Right kidney (tissue), 1 donor: ENCODE results near the gene ZNRF1.
"Not testable (repeated sequence)": the region's sequence is repeated elsewhere in the genome, so short reads cannot be mapped to it uniquely, and the experiment has no call there.

Experiments
- DNase-seq: peaks from one replicate; pipeline ENCODE4 v3.0.0-alpha.2; 2016

Gene ZNRF1

GRCh38 chr16:75026239-75026891, 27.5 kb downstream of the ZNRF1 start:
- DNase-seq, result not testable (repeated sequence)

- no peak for DNase-seq
Measured at GRCh38 chr16:75026892-75027391, 28.1 kb downstream of the ZNRF1 start.

GRCh38 chr16:75027520-75028300, 28.9 kb downstream of the ZNRF1 start:
- DNase-seq, result no peak

- no peak for DNase-seq
Measured at GRCh38 chr16:75028544-75029135, 29.8 kb downstream of the ZNRF1 start.

- DNase-seq, result no peak
Measured at GRCh38 chr16:75029854-75030253, 31.0 kb downstream of the ZNRF1 start.

- DNase-seq, result no peak
Measured at GRCh38 chr16:75032655-75033054, 33.8 kb downstream of the ZNRF1 start.

GRCh38 chr16:75035410-75035968, 36.7 kb downstream of the ZNRF1 start:
- no peak for DNase-seq

GRCh38 chr16:75038036-75038858, 39.4 kb downstream of the ZNRF1 start:
- no peak for DNase-seq

GRCh38 chr16:75039941-75040340, 41.1 kb downstream of the ZNRF1 start:
- DNase-seq, result no peak

GRCh38 chr16:75042426-75043174, 43.8 kb downstream of the ZNRF1 start:
- DNase-seq, result no peak

GRCh38 chr16:75043175-75043895, 44.5 kb downstream of the ZNRF1 start:
- no peak for DNase-seq

GRCh38 chr16:75044800-75045361, 46.1 kb downstream of the ZNRF1 start:
- DNase-seq, result no peak

- DNase-seq, result no peak
Measured at GRCh38 chr16:75045424-75045823, 46.6 kb downstream of the ZNRF1 start.

- DNase-seq, result no peak
Measured at GRCh38 chr16:75048054-75048453, 49.2 kb downstream of the ZNRF1 start.

- DNase-seq, result no peak
Measured at GRCh38 chr16:75048530-75048929, 49.7 kb downstream of the ZNRF1 start.

- DNase-seq, result no peak
Measured at GRCh38 chr16:75052481-75053202, 53.8 kb downstream of the ZNRF1 start.

GRCh38 chr16:75053791-75054555, 55.1 kb downstream of the ZNRF1 start:
- DNase-seq, result no peak

GRCh38 chr16:75054556-75054947, 55.7 kb downstream of the ZNRF1 start:
- no peak for DNase-seq

GRCh38 chr16:75058806-75059205, 60.0 kb downstream of the ZNRF1 start:
- no peak for DNase-seq
